GM12878 (cell line): ENCODE measurements around the gene ECSIT. TPM values are rescaled to one million over a fixed set of nuclear protein-coding genes. Genes with fewer than 3 reads are reported as not detected.

Source experiments
- BCL11A ChIP-seq: IDR thresholded peaks from 2 replicates; pipeline ENCODE4 v1.6.1; 2011; ENCODE audit warnings: low read depth, low read length
- CHD4 ChIP-seq: fragments of 200-600 bp; sonication (generic); IDR thresholded peaks from 2 replicates; pipeline ENCODE4 v1.6.1; 2016; ENCODE audit warnings: mild to moderate bottlenecking
- CREB1 ChIP-seq: IDR thresholded peaks from 2 replicates; pipeline ENCODE4 v1.6.1; 2012; ENCODE audit warnings: low read depth, mild to moderate bottlenecking, inconsistent platforms
- EED ChIP-seq: sonication (generic); IDR thresholded peaks from 2 replicates; pipeline ENCODE4 v1.6.1; 2016; ENCODE audit warnings: antibody characterized with exemption, low read depth
- EGR1 ChIP-seq, 2 experiments: IDR thresholded peaks; 1 replicate in 1 of 2; 2 replicates in 1 of 2; pipeline ENCODE4 v1.6.1; 2011 to 2012; ENCODE audit warnings: low read depth in 2 of 2, low read length in 2 of 2, borderline replicate concordance in 1 of 2, mild to moderate bottlenecking in 1 of 2, moderate library complexity in 1 of 2
- EP300 ChIP-seq, 2 experiments: fragments of 150-350 bp in 1 of 2; IDR thresholded peaks; 2 replicates each; pipeline ENCODE4 v1.6.1; 2011 to 2012; ENCODE audit warnings: low read depth in 2 of 2, low read length in 2 of 2, borderline replicate concordance in 1 of 2, improper control_type of control experiment in 1 of 2, inconsistent platforms in 1 of 2; ENCODE audit not compliant: control insufficient read depth in 1 of 2
- LARP7 ChIP-seq: fragments of 450-650 bp; IDR thresholded peaks from 2 replicates; pipeline ENCODE4 v1.6.1; 2017; ENCODE audit warnings: mild to moderate bottlenecking
- MEF2B ChIP-seq: fragments of 450-650 bp; IDR thresholded peaks from 2 replicates; pipeline ENCODE4 v1.6.1; 2018; ENCODE audit warnings: mild to moderate bottlenecking, moderate library complexity; ENCODE audit not compliant: partially characterized antibody, poor library complexity, severe bottlenecking
- NFYA ChIP-seq: IDR thresholded peaks from 2 replicates; pipeline ENCODE4 v1.6.1; 2011; ENCODE audit warnings: low read depth, mild to moderate bottlenecking, low read length, improper control_type of control experiment, borderline replicate concordance
- NKRF ChIP-seq: fragments of 450-650 bp; conservative IDR thresholded peaks from 2 replicates; pipeline ENCODE4 v1.6.1; 2017; ENCODE audit warnings: mild to moderate bottlenecking, moderate library complexity
- PBX3 ChIP-seq: IDR thresholded peaks from 2 replicates; pipeline ENCODE4 v1.6.1; 2011; ENCODE audit warnings: mild to moderate bottlenecking, low read depth, low read length, moderate library complexity; ENCODE audit not compliant: insufficient replicate concordance
- RBBP5 ChIP-seq: fragments of 200-600 bp; sonication (generic); conservative IDR thresholded peaks from 2 replicates; pipeline ENCODE4 v1.6.1; 2016
- RUNX3 ChIP-seq: IDR thresholded peaks from 2 replicates; pipeline ENCODE4 v1.6.1; 2012; ENCODE audit warnings: low read length, inconsistent platforms
- SRF ChIP-seq, 2 experiments: IDR thresholded peaks; 2 replicates each; pipeline ENCODE4 v1.6.1; 2011; ENCODE audit warnings: low read depth in 2 of 2, low read length in 2 of 2, mild to moderate bottlenecking in 1 of 2, moderate library complexity in 1 of 2
- STAT1 ChIP-seq: fragments of 450-650 bp; conservative IDR thresholded peaks from 2 replicates; pipeline ENCODE4 v1.6.1; 2014; ENCODE audit warnings: antibody characterized with exemption, mild to moderate bottlenecking
- ZBTB11 ChIP-seq: fragments of 450-650 bp; formaldehyde crosslinking; IDR thresholded peaks from 2 replicates; pipeline ENCODE4 v1.5.0; 2022; ENCODE audit warnings: mild to moderate bottlenecking, missing genetic modification characterization
- ZNF274 ChIP-seq: IDR thresholded peaks from one replicate; pipeline ENCODE4 v1.8.0; 2011; ENCODE audit not compliant: insufficient read length, insufficient read depth
- ZNF384 ChIP-seq: IDR thresholded peaks from 2 replicates; pipeline ENCODE4 v1.6.1; 2012; ENCODE audit warnings: low read depth, mild to moderate bottlenecking, low read length, improper control_type of control experiment, borderline replicate concordance
- polyA plus RNA-seq, 11 experiments: library from polyadenylated mRNA; depleted of rRNA in 4 of 11; unstranded in 6 of 11; stranded (reverse) in 5 of 11; fragments of >200 nt; fragmentation: Nextera tagmentation in 4 of 11; fragmentation: Illumina TruSeq in 1 of 11; extraction: Ambion mirVana in 4 of 11; extraction: Trizol in 1 of 11; gene quantifications; 1 replicate in 1 of 11; 2 replicates in 10 of 11; pipeline versions ENCODE4 v1.2.1 to v1.2.3, GENCODE V29; 2011 to 2016; ENCODE audit warnings: inconsistent platforms in 2 of 11, missing spikeins in 2 of 11, low read depth in 1 of 11
- total RNA-seq, 4 experiments: library from RNA; depleted of rRNA in 3 of 4; stranded (reverse); fragments of >200 nt in 3 of 4; fragmentation: Illumina TruSeq in 1 of 4; extraction: Trizol in 1 of 4; gene quantifications; 2 replicates each; pipeline versions ENCODE4 v1.2.1 to v1.2.3, GENCODE V29; 2013 to 2021

ECSIT gene
- total and polyA plus RNA-seq, 10 of the 15 experiments (the other 5 are each of a cell fraction or from before 2014, with no cell fraction given): 1.0 to 59.6 (median 41.3) TPM

DNA sequence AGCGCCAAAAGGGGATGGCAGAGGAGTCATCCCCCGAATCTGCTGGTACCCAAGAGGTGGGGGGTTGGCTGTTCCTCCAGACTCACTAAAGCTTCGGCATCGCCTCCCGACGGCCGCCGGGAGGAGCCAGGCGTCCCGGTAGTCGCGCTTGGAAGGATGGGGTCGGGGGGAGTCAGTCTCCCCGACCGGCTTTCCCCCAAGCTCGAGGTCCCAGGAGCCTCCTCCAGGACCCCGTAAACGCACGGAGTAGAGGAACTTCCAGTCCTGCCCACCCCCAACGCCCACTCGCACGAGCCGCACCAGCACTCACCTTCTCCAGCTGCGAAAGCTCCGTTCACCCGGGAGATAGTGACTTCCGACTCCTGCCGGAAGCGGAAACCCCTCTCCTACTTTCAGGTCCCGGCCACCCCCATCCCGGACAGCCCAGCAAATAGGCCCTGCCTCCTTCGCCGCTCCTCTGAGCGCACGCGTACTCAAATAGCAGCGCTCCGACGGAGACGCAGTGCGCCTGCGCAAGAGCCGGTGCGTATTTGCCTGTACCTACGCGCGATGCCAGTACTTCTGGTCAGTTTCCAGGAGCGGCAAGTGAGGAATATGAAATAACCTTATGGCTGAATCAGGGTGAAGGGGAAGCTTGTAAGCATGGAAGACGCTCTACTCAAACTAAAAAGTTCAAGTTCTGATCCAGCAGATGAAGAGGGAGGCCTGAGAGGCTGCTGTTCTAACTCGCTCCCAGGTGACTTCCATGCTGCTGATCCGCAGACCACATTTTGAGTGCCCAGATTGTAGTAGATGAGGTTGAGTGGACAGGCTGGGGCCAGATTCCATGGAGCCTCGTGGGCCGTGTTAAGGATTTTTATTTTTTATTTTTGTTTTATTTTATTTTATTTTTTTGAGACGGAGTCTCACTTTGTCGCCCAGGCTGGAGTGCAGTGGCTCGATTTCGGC lies 30.2 kb upstream of the ECSIT start, which contains the start of gene ELOF1 (continued):
- TF ChIP-seq PBX3 (peak; percentile 41), EP300 (IDR thresholded peaks at IDR 0.05; ENCODE audit: borderline replicate concordance in 1 of 2, control insufficient read depth in 1 of 2, low read depth in 2 of 2, low read length in 2 of 2) (no peak), NKRF (peak; percentile 89), LARP7 (peak; percentile 60; the same call in 1 of the 2 replicates), CHD4 (no peak), ZBTB11 (CRISPR knock-in tag) (no peak), CREB1 (peak; percentile 57; the same call in 1 of the 2 replicates), ZNF274 (no peak), MEF2B (no peak), NFYA (no peak), EED (0 out of 2 replicates have a peak, but pooled peaks have one; percentile 28), BCL11A (no peak), RUNX3 (peak; percentile 9; the same call in 1 of the 2 replicates), RBBP5 (no peak), STAT1 (0 out of 2 replicates have a peak, but pooled peaks have one; percentile 65), SRF (IDR thresholded peaks at IDR 0.05; ENCODE audit: low read depth in 2 of 2, low read length in 2 of 2) (0 out of 4 replicates have a peak, but pooled peaks of 1 of the 2 experiments have one; percentile 5), ZNF384 (no peak), EGR1 (IDR thresholded peaks at IDR 0.05; ENCODE audit: borderline replicate concordance in 1 of 2, low read depth in 2 of 2, low read length in 2 of 2) (peak in 1 of 2 experiments; percentile 86; a peak in 2 of 3 replicates)
